ENCODE results near the gene SPON2. TPM values are rescaled to one million over a fixed set of nuclear protein-coding genes. Genes with fewer than 3 reads are reported as not detected.

SPON2 gene
- total and polyA plus RNA-seq, 2 donors from 2014 or later = 16.7 to 116 TPM

DNA sequence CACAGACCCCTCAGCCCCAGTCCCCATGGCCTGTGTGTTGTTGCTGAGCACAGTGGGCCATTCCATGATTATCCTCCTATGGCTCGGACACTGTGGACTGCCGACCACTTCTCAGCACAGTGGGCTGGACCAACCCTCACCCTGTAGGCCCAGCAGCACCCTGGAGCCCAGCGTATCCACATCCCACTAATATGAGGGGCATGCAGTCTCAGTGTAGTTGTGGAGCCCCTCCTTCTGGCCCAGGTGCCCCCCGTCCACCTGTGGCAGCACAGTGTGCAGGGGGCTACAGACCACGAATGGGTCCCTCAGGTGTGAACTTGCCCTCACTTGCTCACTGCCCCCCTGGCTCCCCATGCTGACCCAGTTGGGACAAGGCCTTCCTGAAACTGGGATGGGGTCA, 7.9 kb downstream of the SPON2 start:
- no peak for DNase-seq
- Histone ChIP-seq H3K4me3 (ENCODE audit: low read length in 3 of 3) (no peak overlapping the region), H3K9me3 (ENCODE audit: control insufficient read depth in 2 of 3, insufficient read depth in 1 of 3, low read length in 3 of 3) (no peaks in the 10 kb centered on the region), H3K36me3 (ENCODE audit: control insufficient read depth in 2 of 3, insufficient read depth in 3 of 3, low read length in 3 of 3) (no peaks in the 10 kb centered on the region), H3K4me1 (ENCODE audit: control insufficient read depth in 2 of 3, insufficient read depth in 2 of 3, low read depth in 1 of 3, low read length in 3 of 3) (peaks cover 0 to 5% (median 0%) of the 10 kb centered on the region in 3 donors), H3K27ac (ENCODE audit: low read depth in 2 of 2, low read length in 2 of 2) (no peak overlapping the region), H3K27me3 (ENCODE audit: control insufficient read depth, insufficient read depth, low read length) (no peaks in the 10 kb centered on the region), H3K9ac (ENCODE audit: low read length in 3 of 3) (no peak overlapping the region)
- FAIRE-seq = no peak
- TF ChIP-seq, protein P1, sequence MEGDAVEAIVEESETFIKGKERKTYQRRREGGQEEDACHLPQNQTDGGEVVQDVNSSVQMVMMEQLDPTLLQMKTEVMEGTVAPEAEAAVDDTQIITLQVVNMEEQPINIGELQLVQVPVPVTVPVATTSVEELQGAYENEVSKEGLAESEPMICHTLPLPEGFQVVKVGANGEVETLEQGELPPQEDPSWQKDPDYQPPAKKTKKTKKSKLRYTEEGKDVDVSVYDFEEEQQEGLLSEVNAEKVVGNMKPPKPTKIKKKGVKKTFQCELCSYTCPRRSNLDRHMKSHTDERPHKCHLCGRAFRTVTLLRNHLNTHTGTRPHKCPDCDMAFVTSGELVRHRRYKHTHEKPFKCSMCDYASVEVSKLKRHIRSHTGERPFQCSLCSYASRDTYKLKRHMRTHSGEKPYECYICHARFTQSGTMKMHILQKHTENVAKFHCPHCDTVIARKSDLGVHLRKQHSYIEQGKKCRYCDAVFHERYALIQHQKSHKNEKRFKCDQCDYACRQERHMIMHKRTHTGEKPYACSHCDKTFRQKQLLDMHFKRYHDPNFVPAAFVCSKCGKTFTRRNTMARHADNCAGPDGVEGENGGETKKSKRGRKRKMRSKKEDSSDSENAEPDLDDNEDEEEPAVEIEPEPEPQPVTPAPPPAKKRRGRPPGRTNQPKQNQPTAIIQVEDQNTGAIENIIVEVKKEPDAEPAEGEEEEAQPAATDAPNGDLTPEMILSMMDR (IDR thresholded peaks at IDR 0.05; ENCODE audit: borderline replicate concordance, extremely low read depth, insufficient read depth) = no peak
- intact Hi-C loops (cut with DNase I) = no loop called here

DNA sequence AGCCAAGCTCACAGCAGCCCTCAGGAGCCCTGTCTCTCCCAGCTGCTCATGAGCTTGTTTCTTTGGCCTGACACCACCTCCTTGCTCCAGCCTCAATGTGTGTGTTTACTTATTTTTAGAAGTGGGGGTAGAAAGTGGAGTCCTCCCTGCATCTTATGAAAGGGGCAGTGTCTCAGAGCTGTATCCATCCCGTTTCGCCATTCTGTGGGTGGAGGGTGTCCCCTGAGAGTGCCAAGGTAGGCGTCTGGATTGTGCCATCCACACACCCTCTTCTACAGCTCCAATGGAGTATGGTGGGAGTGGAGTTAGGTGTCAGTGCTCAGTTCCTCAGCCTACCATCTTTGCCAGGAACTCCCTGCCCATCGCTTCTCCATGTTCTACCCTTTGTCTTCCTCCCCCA, 8.3 kb downstream of the SPON2 start:
- FAIRE-seq (no peak), DNase-seq (no peak)
- Histone ChIP-seq H3K9ac (ENCODE audit: low read length in 3 of 3) (no peak overlapping the region), H3K27ac (ENCODE audit: low read depth in 2 of 2, low read length in 2 of 2) (no peak overlapping the region), H3K36me3 (ENCODE audit: control insufficient read depth in 2 of 3, insufficient read depth in 3 of 3, low read length in 3 of 3) (no peaks in the 10 kb centered on the region), H3K27me3 (ENCODE audit: control insufficient read depth, insufficient read depth, low read length) (no peaks in the 10 kb centered on the region), H3K4me1 (ENCODE audit: control insufficient read depth in 2 of 3, insufficient read depth in 2 of 3, low read depth in 1 of 3, low read length in 3 of 3) (peaks cover 0 to 5% (median 0%) of the 10 kb centered on the region in 3 donors), H3K9me3 (ENCODE audit: control insufficient read depth in 2 of 3, insufficient read depth in 1 of 3, low read length in 3 of 3) (no peaks in the 10 kb centered on the region), H3K4me3 (ENCODE audit: low read length in 3 of 3) (no peak overlapping the region)
- intact Hi-C loops (cut with DNase I) = no loop called here
- TF ChIP-seq, protein P1 (IDR thresholded peaks at IDR 0.05; ENCODE audit: borderline replicate concordance, extremely low read depth, insufficient read depth) = no peak

DNA sequence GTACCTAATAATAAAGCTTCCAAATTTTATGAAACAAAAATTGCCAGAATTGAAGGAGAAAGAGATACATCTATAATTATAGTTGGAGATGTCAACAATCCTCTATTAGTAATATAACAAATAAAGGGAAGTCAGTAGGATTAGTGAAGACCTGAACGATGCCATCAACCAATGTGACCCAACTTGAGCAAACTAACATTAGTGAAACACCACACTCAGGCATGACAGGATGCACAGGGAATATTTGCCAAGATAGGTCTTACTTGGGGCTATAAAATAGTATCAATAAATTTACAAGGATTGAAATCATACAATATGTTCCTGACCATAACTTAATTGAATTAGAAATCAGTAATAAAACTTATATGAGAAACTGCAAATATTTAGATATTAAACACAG, 12.0 kb downstream of the SPON2 start:
- DNase-seq (no peak), FAIRE-seq (no peak)
- Histone ChIP-seq H3K4me3 (ENCODE audit: low read length in 3 of 3) (no peak overlapping the region), H3K9me3 (ENCODE audit: control insufficient read depth in 2 of 3, insufficient read depth in 1 of 3, low read length in 3 of 3) (peaks cover 0 to 15% (median 0%) of the 10 kb centered on the region in 3 donors), H3K9ac (ENCODE audit: low read length in 3 of 3) (no peak overlapping the region), H3K27me3 (ENCODE audit: control insufficient read depth, insufficient read depth, low read length) (no peaks in the 10 kb centered on the region), H3K4me1 (ENCODE audit: control insufficient read depth in 2 of 3, insufficient read depth in 2 of 3, low read depth in 1 of 3, low read length in 3 of 3) (no peaks in the 10 kb centered on the region), H3K27ac (ENCODE audit: low read depth in 2 of 2, low read length in 2 of 2) (no peak overlapping the region), H3K36me3 (ENCODE audit: control insufficient read depth in 2 of 3, insufficient read depth in 3 of 3, low read length in 3 of 3) (no peaks in the 10 kb centered on the region)
- intact Hi-C loops (cut with DNase I) = no loop called here
- TF ChIP-seq, protein P1 (IDR thresholded peaks at IDR 0.05; ENCODE audit: borderline replicate concordance, extremely low read depth, insufficient read depth) = no peak

DNA sequence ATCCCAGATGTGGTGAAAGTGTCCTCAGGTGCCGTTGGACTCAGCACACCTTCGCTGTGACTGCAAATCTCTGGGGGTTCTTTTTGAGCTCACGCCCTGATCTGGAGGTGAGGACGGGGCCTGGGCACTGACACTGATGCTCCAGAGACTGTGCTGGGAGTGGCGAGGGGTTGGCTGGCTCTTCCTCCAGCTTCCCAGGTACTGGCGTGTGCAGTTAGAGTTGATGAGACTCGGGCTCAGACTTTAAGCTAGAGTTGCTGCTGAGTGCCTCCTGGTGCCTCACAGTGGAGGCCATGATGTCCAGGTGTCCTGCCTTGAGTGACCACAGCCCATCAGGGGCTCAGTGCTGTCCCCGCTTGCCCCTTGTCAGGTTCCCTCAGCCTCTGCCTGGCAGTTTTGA, 16.3 kb downstream of the SPON2 start:
- no peaks in the 10 kb centered on the region for H3K36me3 ChIP-seq (ENCODE audit: control insufficient read depth in 2 of 3, insufficient read depth in 3 of 3, low read length in 3 of 3)
- H3K9ac ChIP-seq (ENCODE audit: low read length in 3 of 3) = no peak overlapping the region
- peaks cover 0 to 15% (median 0%) of the 10 kb centered on the region in 3 donors for H3K9me3 ChIP-seq (ENCODE audit: control insufficient read depth in 2 of 3, insufficient read depth in 1 of 3, low read length in 3 of 3)
- no peak overlapping the region for H3K27ac ChIP-seq (ENCODE audit: low read depth in 2 of 2, low read length in 2 of 2)
- TF ChIP-seq, protein P1 (IDR thresholded peaks at IDR 0.05; ENCODE audit: borderline replicate concordance, extremely low read depth, insufficient read depth) = no peak
- FAIRE-seq (no peak), DNase-seq (no peak)
- H3K4me3 ChIP-seq (ENCODE audit: low read length in 3 of 3) = no peak overlapping the region
- intact Hi-C loops (cut with DNase I) = no loop called here
- no peaks in the 10 kb centered on the region for H3K27me3 ChIP-seq (ENCODE audit: control insufficient read depth, insufficient read depth, low read length)
- peaks cover 0 to 5% (median 0%) of the 10 kb centered on the region in 3 donors for H3K4me1 ChIP-seq (ENCODE audit: control insufficient read depth in 2 of 3, insufficient read depth in 2 of 3, low read depth in 1 of 3, low read length in 3 of 3)

All from kidney (tissue), 14 donors.